Gastroesophageal sphincter (tissue), 3 donors: ENCODE measurements around the gene PRIM2.

Experiments used
- CTCF ChIP-seq, 4 experiments: fragments of 200-600 bp in 2 of 4; fragments of 450-650 bp in 2 of 4; sonication (generic) in 1 of 4; IDR thresholded peaks; one replicate each; pipeline ENCODE4 v1.5.1; 2017 to 2019; ENCODE audit warnings: antibody characterized with exemption in 4 of 4, mild to moderate bottlenecking in 2 of 4, moderate library complexity in 2 of 4
- EP300 ChIP-seq: sonication (generic); formaldehyde crosslinking; IDR thresholded peaks from one replicate; pipeline ENCODE4 v1.6.1; 2017; ENCODE audit warnings: antibody characterized with exemption, mild to moderate bottlenecking
- POLR2A ChIP-seq, 2 donors: fragments of 450-650 bp; IDR thresholded peaks; one replicate each; pipeline ENCODE4 v1.6.1; 2017; ENCODE audit warnings: antibody characterized with exemption in 2 of 2, mild to moderate bottlenecking in 2 of 2, moderate library complexity in 1 of 2

GRCh38 chr6:57294862-57295445 lies 22.5 kb upstream of the PRIM2 start:
- TF ChIP-seq CTCF (IDR thresholded peaks at IDR 0.05) (no peak), POLR2A (IDR thresholded peaks at IDR 0.05) (no peak), EP300 (no peak)
